Measurements from ENCODE around the gene PTPN3. TPM values are rescaled to one million over a fixed set of nuclear protein-coding genes. Genes with fewer than 3 reads are reported as not detected.
"Not testable (repeated sequence)": the region's sequence is repeated elsewhere in the genome, so short reads cannot be mapped to it uniquely, and the experiment has no call there.

The PTPN3 gene
- total RNA-seq, 2 experiments from 2014 or later: 0.58 to 1.3 TPM

DNA sequence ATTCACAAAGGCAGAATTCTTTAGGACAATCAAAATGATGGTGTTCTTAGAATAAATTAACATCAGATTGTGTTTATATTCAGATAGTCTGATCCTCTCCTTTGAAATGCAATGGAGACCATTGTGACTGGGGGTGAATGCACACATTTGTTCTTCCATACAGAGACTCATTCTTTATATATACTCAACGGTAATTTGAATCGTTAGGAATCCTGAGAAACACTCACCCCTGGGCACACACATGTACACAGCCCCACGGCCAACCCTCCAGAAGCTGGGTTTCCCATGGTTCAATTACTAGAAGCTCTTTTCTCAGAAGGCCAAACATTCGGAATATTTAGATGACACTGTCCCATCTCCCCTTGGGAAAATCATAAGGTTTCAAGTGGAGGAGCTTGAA is 119.8 kb downstream of the PTPN3 start:
- no peak overlapping the region for H3K27ac Mint-ChIP-seq
- ATAC-seq: no peak
- H3K4me3 Mint-ChIP-seq: no peak overlapping the region
- CTCF ChIA-PET: no interaction called here
- no peak for DNase-seq
- peaks cover 2% of the 10 kb centered on the region for H3K27me3 Mint-ChIP-seq
- H3K9me3 Mint-ChIP-seq: no peaks in the 10 kb centered on the region
- no peaks in the 10 kb centered on the region for H3K4me1 Mint-ChIP-seq (ENCODE audit: low read depth)
- no peak for TF ChIP-seq CTCF (IDR thresholded peaks at IDR 0.05)
- intact Hi-C loops (cut with micrococcal nuclease): no loop called here
- POLR2A ChIA-PET: no interaction called here
- no peaks in the 10 kb centered on the region for H3K36me3 Mint-ChIP-seq (ENCODE audit: low read depth)

DNA sequence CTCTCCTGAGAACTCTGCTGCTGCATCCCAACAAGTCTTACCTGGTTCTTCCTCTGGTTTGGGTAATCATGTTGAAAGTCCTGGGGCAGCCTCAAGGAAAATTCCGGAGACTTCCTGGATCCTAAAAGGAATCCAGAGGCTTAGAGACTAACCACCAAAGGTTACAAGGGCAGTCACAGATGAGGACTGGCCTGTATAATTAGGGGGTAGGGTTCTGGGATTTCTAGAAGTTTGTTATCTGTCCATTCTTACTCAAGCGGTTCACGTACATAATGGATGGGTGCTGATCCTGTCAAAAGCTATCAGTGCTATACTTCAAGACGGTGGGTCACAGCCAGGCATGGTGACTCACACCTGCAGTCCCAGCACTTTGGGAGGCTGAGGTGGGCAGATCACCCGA is 125.9 kb downstream of the PTPN3 start:
- no peak for TF ChIP-seq CTCF (IDR thresholded peaks at IDR 0.05)
- no peaks in the 10 kb centered on the region for H3K4me1 Mint-ChIP-seq (ENCODE audit: low read depth)
- intact Hi-C loops (cut with micrococcal nuclease): no loop called here
- ATAC-seq (no peak), DNase-seq (no peak)
- no peak overlapping the region for H3K27ac Mint-ChIP-seq
- H3K36me3 Mint-ChIP-seq (ENCODE audit: low read depth): no peaks in the 10 kb centered on the region
- H3K9me3 Mint-ChIP-seq: no peaks in the 10 kb centered on the region
- no peak overlapping the region for H3K4me3 Mint-ChIP-seq
- ChIA-PET CTCF (no interaction called here), POLR2A (no interaction called here)
- H3K27me3 Mint-ChIP-seq: no peaks in the 10 kb centered on the region

GRCh38 chr9:109371374-109371773 is 126.7 kb downstream of the PTPN3 start:
- ChIA-PET POLR2A (no interaction called here), CTCF (no interaction called here)
- H3K4me3 Mint-ChIP-seq: no peak overlapping the region
- H3K9me3 Mint-ChIP-seq: no peaks in the 10 kb centered on the region
- H3K27me3 Mint-ChIP-seq: no peaks in the 10 kb centered on the region
- DNase-seq (no peak), ATAC-seq (no peak)
- H3K27ac Mint-ChIP-seq: no peak overlapping the region
- no peak for TF ChIP-seq CTCF (IDR thresholded peaks at IDR 0.05)
- H3K4me1 Mint-ChIP-seq (ENCODE audit: low read depth): no peaks in the 10 kb centered on the region
- no peaks in the 10 kb centered on the region for H3K36me3 Mint-ChIP-seq (ENCODE audit: low read depth)
- intact Hi-C loops (cut with micrococcal nuclease): no loop called here

DNA sequence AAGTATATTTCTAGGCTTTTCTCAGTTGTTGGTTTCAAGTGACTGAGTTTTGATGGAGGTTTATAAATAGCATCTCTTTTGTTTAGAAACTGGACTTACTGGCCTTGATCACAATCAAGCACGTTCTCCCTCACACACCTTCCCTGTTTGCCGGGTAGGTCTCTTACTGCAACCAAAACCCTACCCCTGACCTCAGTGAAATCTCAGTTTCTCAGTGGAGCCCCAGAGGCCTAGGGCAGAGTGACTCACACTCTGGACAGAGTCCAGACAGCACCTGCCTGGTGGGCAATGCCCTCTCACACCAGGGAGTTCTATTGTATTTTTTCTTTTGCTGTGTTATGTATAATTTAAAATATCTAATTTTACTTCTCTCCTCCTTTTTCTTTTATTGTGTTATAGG is 128.8 kb downstream of the PTPN3 start:
- peaks cover 2% of the 10 kb centered on the region for H3K27me3 Mint-ChIP-seq
- TF ChIP-seq CTCF (IDR thresholded peaks at IDR 0.05): no peak
- ChIA-PET POLR2A (no interaction called here), CTCF (no interaction called here)
- H3K9me3 Mint-ChIP-seq: no peaks in the 10 kb centered on the region
- H3K4me1 Mint-ChIP-seq (ENCODE audit: low read depth): no peaks in the 10 kb centered on the region
- H3K36me3 Mint-ChIP-seq (ENCODE audit: low read depth): no peaks in the 10 kb centered on the region
- intact Hi-C loops (cut with micrococcal nuclease): no loop called here
- no peak overlapping the region for H3K4me3 Mint-ChIP-seq
- DNase-seq: no peak
- ATAC-seq: no peak
- no peak overlapping the region for H3K27ac Mint-ChIP-seq

GRCh38 chr9:109360771-109361170 is 137.3 kb downstream of the PTPN3 start:
- Mint-ChIP-seq H3K27me3 (peaks cover 3% of the 10 kb centered on the region), H3K27ac (no peak overlapping the region), H3K9me3 (no peaks in the 10 kb centered on the region), H3K4me3 (no peak overlapping the region), H3K4me1 (ENCODE audit: low read depth) (no peaks in the 10 kb centered on the region), H3K36me3 (ENCODE audit: low read depth) (no peaks in the 10 kb centered on the region)
- intact Hi-C loops (cut with micrococcal nuclease): no loop called here
- no peak for ATAC-seq
- ChIA-PET POLR2A (no interaction called here), CTCF (no interaction called here)
- no peak for DNase-seq
- TF ChIP-seq CTCF (IDR thresholded peaks at IDR 0.05): no peak

- H3K4me1 Mint-ChIP-seq (ENCODE audit: low read depth); H3K4me3 Mint-ChIP-seq; DNase-seq; H3K27me3 Mint-ChIP-seq; POLR2A ChIA-PET; intact Hi-C loops (cut with micrococcal nuclease); H3K9me3 Mint-ChIP-seq; H3K27ac Mint-ChIP-seq; H3K36me3 Mint-ChIP-seq (ENCODE audit: low read depth); CTCF ChIA-PET; ATAC-seq: not testable (repeated sequence)
These were observed 139.0 kb downstream of the PTPN3 start for GRCh38 chr9:109358968-109359603.
